GM23248 (cell line): ENCODE results near the gene ZNG1C. TPM values are rescaled to one million over a fixed set of nuclear protein-coding genes. Genes with fewer than 3 reads are reported as not detected.
"Not testable (repeated sequence)": the region's sequence is repeated elsewhere in the genome, so short reads cannot be mapped to it uniquely, and the experiment has no call there.

Experiments used
- DNase-seq: peaks from one replicate; pipeline ENCODE4 v3.0.0-alpha.2; 2015
- H2AFZ ChIP-seq: fragments of 200-600 bp; sonication (generic); 2 replicates; pipeline ENCODE4 v1.6.1; 2016; ENCODE audit warnings: antibody characterized with exemption
- H3F3A ChIP-seq: fragments of 200-600 bp; sonication (generic); 2 replicates; pipeline ENCODE4 v1.6.1; 2016; ENCODE audit warnings: mild to moderate bottlenecking, antibody characterized with exemption, mixed run types; ENCODE audit not compliant: insufficient read depth
- H3K27ac ChIP-seq: fragments of 200-600 bp; sonication (generic); 2 replicates; pipeline ENCODE4 v1.5.1; 2016; ENCODE audit warnings: mild to moderate bottlenecking
- H3K27me3 ChIP-seq: fragments of 200-600 bp; sonication (generic); replicated peaks from 2 replicates; pipeline ENCODE4 v1.6.1; 2016; ENCODE audit warnings: mild to moderate bottlenecking; ENCODE audit not compliant: insufficient read depth
- H3K36me3 ChIP-seq: fragments of 200-600 bp; sonication (generic); 2 replicates; pipeline ENCODE4 v1.6.1; 2016; ENCODE audit warnings: low read depth, mild to moderate bottlenecking
- H3K4me1 ChIP-seq: fragments of 200-600 bp; sonication (generic); 2 replicates; pipeline ENCODE4 v1.6.1; 2016; ENCODE audit warnings: mild to moderate bottlenecking; ENCODE audit not compliant: insufficient read depth
- H3K4me2 ChIP-seq: fragments of 200-600 bp; sonication (generic); one replicate; pipeline ENCODE4 v1.6.1; 2016; ENCODE audit warnings: mild to moderate bottlenecking; ENCODE audit not compliant: unreplicated experiment
- H3K4me3 ChIP-seq: fragments of 200-600 bp; sonication (generic); 2 replicates; pipeline ENCODE4 v1.5.1; 2016; ENCODE audit warnings: mild to moderate bottlenecking
- H3K79me2 ChIP-seq: fragments of 200-600 bp; sonication (generic); 2 replicates; pipeline ENCODE4 v1.6.1; 2016; ENCODE audit warnings: mild to moderate bottlenecking; ENCODE audit not compliant: insufficient read depth
- H3K9ac ChIP-seq: fragments of 200-600 bp; sonication (generic); 2 replicates; pipeline ENCODE4 v1.6.1; 2016; ENCODE audit warnings: mild to moderate bottlenecking
- H3K9me2 ChIP-seq: fragments of 200-600 bp; sonication (generic); 2 replicates; pipeline ENCODE4 v1.6.1; 2016; ENCODE audit warnings: mixed run types, mild to moderate bottlenecking, moderate library complexity; ENCODE audit not compliant: insufficient read depth
- H3K9me3 ChIP-seq: fragments of 200-600 bp; sonication (generic); one replicate; pipeline ENCODE4 v1.6.1; 2017; ENCODE audit warnings: low read depth
- H4K20me1 ChIP-seq: fragments of 200-600 bp; sonication (generic); 2 replicates; pipeline ENCODE4 v1.6.0; 2016; ENCODE audit not compliant: insufficient read depth
- WGBS, 2 experiments: methylation state at CpG; one replicate each; pipeline ENCODE4 v1.1.6; 2015 to 2017; ENCODE audit warnings: low lambda C conversion rate in 2 of 2, low coverage in 1 of 2; ENCODE audit errors: missing lambda C conversion rate in 2 of 2; 5-methylcytosine and 5-hydroxymethylcytosine counted together
- in situ Hi-C: fragments of 300-500 bp; cut with MboI; formaldehyde crosslinking; loops from 2 replicates; pipeline ENCODE4 v1.15.0; 2020
- polyA plus RNA-seq: library from polyadenylated mRNA; unstranded; fragments of >200 nt; fragmentation: Nextera tagmentation; extraction: Ambion mirVana; gene quantifications from 2 replicates; pipeline ENCODE4 v1.2.1, GENCODE V29; 2016
- total RNA-seq: library from RNA; depleted of rRNA; stranded (reverse); fragments of >200 nt; shearing (Covaris generic); gene quantifications from 2 replicates; pipeline ENCODE4 v1.2.3, GENCODE V29; 2014; rRNA removed

ZNG1C gene
- total RNA-seq (11.4 and 12.8 TPM in 2 replicates), polyA plus RNA-seq (20.2 and 22.7 TPM in 2 replicates)

DNA sequence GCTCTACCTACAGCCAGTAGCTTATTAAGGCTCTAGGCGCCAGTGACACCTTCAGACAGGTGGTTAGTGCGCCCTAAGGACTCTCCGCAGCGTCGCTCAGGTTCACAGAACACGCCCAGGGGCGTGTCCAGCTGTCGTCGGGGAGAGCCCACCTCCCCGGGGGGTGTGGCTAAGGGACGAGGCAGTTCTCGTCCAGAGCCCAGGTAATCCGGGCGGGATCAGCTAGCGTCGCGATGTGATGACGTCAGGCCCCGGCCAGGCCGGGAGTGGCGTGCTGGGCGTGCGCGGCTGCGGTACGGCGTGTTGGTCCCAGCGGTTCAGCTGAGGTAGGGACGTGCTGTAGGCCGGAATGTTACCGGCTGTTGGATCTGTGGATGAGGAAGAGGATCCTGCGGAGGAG is at the start of gene ZNG1C:
ZNG1C (plus strand) TSS at position 301 of the 400 bp plus-strand sequence; CDS start at position 350, 49 bp downstream.
- H3K27ac ChIP-seq, H2AFZ ChIP-seq, DNase-seq, H3F3A ChIP-seq, in situ Hi-C loops, H3K4me1 ChIP-seq, H3K9me2 ChIP-seq, H3K79me2 ChIP-seq, H3K36me3 ChIP-seq, H3K27me3 ChIP-seq, H4K20me1 ChIP-seq, H3K4me2 ChIP-seq, H3K9ac ChIP-seq, H3K4me3 ChIP-seq, H3K9me3 ChIP-seq: not testable (repeated sequence)
- WGBS, 2 experiments: no CpG with 5 or more reads among the region's 32 CpGs

DNA sequence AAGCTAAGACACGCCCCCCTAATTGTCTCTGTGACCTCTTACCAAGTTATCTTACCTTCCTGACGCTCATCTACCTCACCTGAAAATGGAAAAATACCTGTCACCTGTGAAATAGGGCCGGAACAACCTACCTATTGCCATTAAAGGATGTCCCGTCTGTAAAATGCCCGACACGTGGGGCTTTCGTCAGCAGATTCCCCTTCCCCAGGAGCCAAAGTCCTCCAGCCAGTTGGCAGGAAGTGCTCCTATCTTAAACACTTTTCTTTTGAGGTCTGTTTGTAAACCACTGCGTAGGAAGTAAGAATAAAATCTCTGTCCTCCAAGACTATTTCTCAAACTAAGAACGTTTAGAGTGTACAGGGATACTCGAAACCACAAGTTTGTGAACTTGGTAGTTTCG is 654 bp downstream of the ZNG1C start:
- H3K27ac ChIP-seq, H3K9me2 ChIP-seq, in situ Hi-C loops, H4K20me1 ChIP-seq, H3K27me3 ChIP-seq, DNase-seq, H3K9me3 ChIP-seq, H3K9ac ChIP-seq, H2AFZ ChIP-seq, H3K4me2 ChIP-seq, H3F3A ChIP-seq, H3K79me2 ChIP-seq, H3K4me1 ChIP-seq, H3K4me3 ChIP-seq, H3K36me3 ChIP-seq: not testable (repeated sequence)
- no CpG with 5 or more reads among the region's 11 CpGs for whole genome bisulfite sequencing, 2 experiments

DNA sequence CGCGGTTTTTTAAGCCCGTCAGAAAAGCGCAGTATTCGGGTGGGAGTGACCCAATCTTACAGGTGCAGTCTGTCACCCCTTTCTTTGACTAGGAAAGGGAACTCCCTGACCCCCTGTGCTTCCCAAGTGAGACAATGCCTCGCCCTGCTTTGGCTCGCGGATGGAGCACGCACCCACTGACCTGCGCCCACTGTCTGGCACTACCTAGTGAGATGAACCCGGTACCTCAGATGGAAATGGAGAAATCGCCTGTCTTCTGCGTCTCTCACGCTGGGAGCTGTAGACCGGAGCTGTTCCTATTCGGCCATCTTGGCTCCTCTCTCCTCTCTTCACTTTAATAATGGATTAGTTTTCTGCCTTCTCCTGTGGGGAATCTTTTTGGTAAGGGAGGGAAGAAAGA is 39.3 kb downstream of the ZNG1C start:
- H3K27me3 ChIP-seq, H3K27ac ChIP-seq, H3K9ac ChIP-seq, H3K79me2 ChIP-seq, H3K4me2 ChIP-seq, H3K36me3 ChIP-seq, H3K4me3 ChIP-seq, H4K20me1 ChIP-seq, H3K9me3 ChIP-seq, in situ Hi-C loops, H3F3A ChIP-seq, DNase-seq, H2AFZ ChIP-seq, H3K9me2 ChIP-seq, H3K4me1 ChIP-seq: not testable (repeated sequence)
- WGBS, 2 experiments: 94 to 98% methylated on average over 11 to 16 of the region's 16 CpGs

DNA sequence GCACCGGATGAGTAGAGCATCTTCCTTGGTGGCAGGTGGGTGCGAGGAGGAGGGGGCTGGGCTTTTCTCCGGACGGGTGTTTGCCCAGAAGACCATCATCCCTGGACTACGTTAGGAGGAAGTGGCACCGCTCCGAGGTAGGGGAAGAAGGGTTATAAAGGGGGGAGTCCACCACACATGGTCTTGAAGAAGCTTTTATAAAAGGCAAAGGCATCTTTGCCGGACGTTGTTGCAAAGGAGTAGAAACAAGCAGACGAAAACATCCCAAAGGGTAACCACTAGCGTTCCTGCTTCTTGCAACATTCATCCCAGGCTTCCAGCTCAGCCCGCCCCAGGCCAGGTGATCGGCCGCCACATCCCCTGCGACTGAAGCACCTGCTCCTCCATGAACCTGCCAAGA is 60.8 kb downstream of the ZNG1C start, which contains the start of gene FOXD4L3:
FOXD4L3 (plus strand) TSS at position 301 of the 400 bp plus-strand sequence; CDS start at position 386, 85 bp downstream.
- H3K9me2 ChIP-seq, DNase-seq, in situ Hi-C loops, H4K20me1 ChIP-seq, H3K27ac ChIP-seq, H3K4me3 ChIP-seq, H3K9ac ChIP-seq, H2AFZ ChIP-seq, H3K4me2 ChIP-seq, H3K4me1 ChIP-seq, H3K79me2 ChIP-seq, H3K36me3 ChIP-seq, H3F3A ChIP-seq, H3K27me3 ChIP-seq, H3K9me3 ChIP-seq: not testable (repeated sequence)
- WGBS, 2 experiments: 24 to 47% methylated on average over 3 to 4 of the region's 15 CpGs

DNA sequence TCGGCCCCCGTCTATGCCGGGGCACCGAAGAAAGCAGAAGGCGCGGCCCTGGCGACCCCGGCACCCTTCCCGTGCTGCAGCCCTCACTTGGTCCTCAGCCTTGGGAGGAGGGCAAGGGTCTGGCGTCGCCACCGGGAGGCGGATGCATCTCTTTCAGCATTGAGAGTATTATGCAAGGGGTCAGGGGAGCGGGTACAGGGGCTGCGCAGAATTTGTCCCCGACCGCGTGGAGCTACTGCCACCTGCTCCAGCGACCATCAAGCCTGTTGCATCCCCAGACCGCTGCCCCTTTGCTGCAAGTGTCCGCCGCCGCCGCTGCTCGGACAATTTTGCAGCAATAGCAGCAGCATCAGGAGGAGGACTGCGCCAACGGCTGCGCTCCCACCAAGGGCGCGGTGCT is 62.0 kb downstream of the ZNG1C start:
- H2AFZ ChIP-seq, H3K9ac ChIP-seq, H3F3A ChIP-seq, H3K4me2 ChIP-seq, DNase-seq, H3K79me2 ChIP-seq, H3K27ac ChIP-seq, H3K36me3 ChIP-seq, H3K9me3 ChIP-seq, H3K27me3 ChIP-seq, in situ Hi-C loops, H3K9me2 ChIP-seq, H3K4me3 ChIP-seq, H4K20me1 ChIP-seq, H3K4me1 ChIP-seq: not testable (repeated sequence)
- no CpG with 5 or more reads among the region's 30 CpGs for WGBS, 2 experiments

DNA sequence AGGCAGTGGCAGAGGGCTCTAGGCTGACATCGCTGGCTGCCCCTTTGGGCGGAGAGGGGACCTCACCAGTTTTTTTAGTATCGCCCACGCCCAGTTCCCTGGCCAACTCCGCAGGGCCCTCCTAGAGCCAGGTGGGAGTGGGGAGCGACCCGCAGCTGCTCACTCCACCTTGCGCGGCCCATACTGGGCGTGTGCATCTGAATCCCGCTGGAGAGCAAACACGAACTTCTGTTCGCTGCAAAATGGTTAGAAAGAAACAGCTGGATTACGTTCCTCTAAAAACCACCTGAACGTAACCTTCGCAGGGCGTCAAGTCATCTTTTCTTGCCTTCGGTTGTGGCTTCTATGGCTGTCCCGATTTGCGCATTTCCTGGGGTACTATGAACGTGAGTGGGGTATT is 62.4 kb downstream of the ZNG1C start:
- DNase-seq, H3K9me3 ChIP-seq, H4K20me1 ChIP-seq, H3F3A ChIP-seq, H3K4me2 ChIP-seq, in situ Hi-C loops, H2AFZ ChIP-seq, H3K4me3 ChIP-seq, H3K9ac ChIP-seq, H3K79me2 ChIP-seq, H3K27ac ChIP-seq, H3K36me3 ChIP-seq, H3K9me2 ChIP-seq, H3K27me3 ChIP-seq, H3K4me1 ChIP-seq: not testable (repeated sequence)
- WGBS, 2 experiments: 3 to 23% methylated on average over 6 to 7 of the region's 21 CpGs

DNA sequence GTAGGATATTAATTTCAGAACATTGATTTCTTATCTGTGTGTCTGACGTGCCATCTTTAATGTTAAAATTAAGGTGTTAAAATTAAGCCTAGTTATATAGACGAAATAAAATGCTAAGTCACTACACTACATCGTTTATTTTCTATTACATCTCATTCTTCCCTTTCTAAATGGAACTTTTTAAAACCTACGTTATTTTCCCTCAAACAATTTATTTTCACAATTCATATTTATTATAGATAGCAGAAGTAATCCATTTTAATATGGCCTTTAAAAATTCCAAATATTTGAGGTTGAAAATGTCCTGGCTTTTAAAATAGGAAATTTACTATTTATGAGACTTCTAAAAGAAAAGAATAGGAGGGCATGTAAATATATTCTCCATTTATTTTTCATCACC is 63.0 kb downstream of the ZNG1C start:
- H3K9me3 ChIP-seq, H3K36me3 ChIP-seq, H3K4me3 ChIP-seq, H3K27ac ChIP-seq, H3K9me2 ChIP-seq, H3K79me2 ChIP-seq, H3F3A ChIP-seq, H4K20me1 ChIP-seq, H3K4me1 ChIP-seq, H3K27me3 ChIP-seq, H2AFZ ChIP-seq, in situ Hi-C loops, DNase-seq, H3K9ac ChIP-seq, H3K4me2 ChIP-seq: not testable (repeated sequence)
- WGBS, 2 experiments: 28 to 33% methylated on average over 3 of the region's 4 CpGs
